Measurements from ENCODE around the gene EGR4.

The EGR4 gene

GRCh38 chr2:73293534-73294171 is at the start of gene EGR4:
EGR4 (minus strand) TSS chr2:73293548; CDS start chr2:73293317, 231 bp downstream.
- DNase-seq, result peak in 1 of 2 donors; percentile 37

- DNase-seq, result no peak
Observed at GRCh38 chr2:73341039-73341438, 47.7 kb upstream of the EGR4 start.

GRCh38 chr2:73339201-73339600 is 45.9 kb upstream of the EGR4 start:
- DNase-seq, result no peak

DNA sequence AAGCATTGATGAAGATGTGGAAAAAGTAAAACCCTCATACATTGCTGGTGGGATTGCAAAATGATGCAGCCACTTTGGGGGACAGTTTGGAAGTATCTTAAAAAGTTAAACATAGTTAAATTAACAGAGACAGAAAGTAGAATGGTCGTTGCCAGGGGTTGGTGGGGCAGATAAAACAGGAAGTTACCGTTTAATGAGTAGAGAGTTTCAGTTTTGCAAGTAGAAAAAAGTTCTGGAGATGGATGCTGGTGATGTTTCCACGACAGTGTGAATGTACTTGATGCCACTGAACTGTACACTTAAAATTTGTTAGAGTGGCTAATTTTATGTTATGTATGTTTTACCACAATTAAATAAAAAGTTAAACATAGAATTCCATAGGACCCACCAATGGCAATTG is 44.5 kb upstream of the EGR4 start:
- DNase-seq, result no peak

DNA sequence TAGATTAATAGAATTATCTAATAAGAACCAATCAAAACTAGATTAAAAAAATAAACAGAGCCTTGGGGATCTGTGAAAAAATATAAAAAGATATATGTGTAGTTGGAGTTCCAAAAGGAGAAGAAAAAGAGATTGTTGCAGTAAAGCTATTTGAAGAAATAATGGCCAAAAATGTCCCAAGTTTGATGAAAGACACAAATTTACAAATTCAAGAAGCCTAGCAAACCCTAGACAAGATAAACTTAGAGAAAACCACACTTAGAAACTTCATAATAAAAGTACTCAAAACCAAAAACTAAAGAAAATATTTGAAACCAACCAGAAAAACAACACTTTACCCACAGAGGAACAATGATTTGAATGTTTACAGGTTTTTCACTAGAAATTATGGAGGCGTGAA is 41.3 kb upstream of the EGR4 start:
- no peak for DNase-seq

- no peak for DNase-seq
Observed at GRCh38 chr2:73334045-73334444, 40.7 kb upstream of the EGR4 start.

DNA sequence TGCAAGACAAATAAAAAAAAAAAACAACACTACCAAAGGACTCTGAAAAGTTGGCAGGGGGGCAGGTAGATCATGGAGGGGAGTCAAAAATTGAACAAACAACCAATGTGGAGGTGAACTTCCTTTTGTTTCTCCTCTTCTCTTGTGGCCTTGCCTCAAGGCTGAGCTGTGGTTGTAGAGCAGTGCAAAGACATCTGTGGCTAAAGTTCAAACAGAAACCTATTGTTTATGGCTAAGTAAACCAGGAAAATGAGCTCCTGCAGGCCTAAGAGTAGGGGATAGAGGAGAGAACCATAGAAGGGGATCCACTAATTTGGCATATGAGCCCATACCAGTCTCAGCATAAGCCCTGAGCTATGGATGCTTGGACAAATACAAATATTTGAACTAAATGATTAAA is 40.2 kb upstream of the EGR4 start:
- DNase-seq, result no peak

- DNase-seq, result no peak
Observed at GRCh38 chr2:73324126-73324725, 30.9 kb upstream of the EGR4 start.

- DNase-seq, result no peak
Observed at GRCh38 chr2:73323551-73323950, 30.2 kb upstream of the EGR4 start.

- DNase-seq, result no peak
Observed at GRCh38 chr2:73314441-73314840, 21.1 kb upstream of the EGR4 start.

- no peak for DNase-seq
Observed at GRCh38 chr2:73307720-73308119, 14.4 kb upstream of the EGR4 start.

- DNase-seq, result no peak
Observed at GRCh38 chr2:73301636-73302035, 8.3 kb upstream of the EGR4 start.

- DNase-seq, result no peak
Observed at GRCh38 chr2:73300926-73301325, 7.6 kb upstream of the EGR4 start.

- no peak for DNase-seq
Observed at GRCh38 chr2:73297586-73297985, 4.2 kb upstream of the EGR4 start.

DNA sequence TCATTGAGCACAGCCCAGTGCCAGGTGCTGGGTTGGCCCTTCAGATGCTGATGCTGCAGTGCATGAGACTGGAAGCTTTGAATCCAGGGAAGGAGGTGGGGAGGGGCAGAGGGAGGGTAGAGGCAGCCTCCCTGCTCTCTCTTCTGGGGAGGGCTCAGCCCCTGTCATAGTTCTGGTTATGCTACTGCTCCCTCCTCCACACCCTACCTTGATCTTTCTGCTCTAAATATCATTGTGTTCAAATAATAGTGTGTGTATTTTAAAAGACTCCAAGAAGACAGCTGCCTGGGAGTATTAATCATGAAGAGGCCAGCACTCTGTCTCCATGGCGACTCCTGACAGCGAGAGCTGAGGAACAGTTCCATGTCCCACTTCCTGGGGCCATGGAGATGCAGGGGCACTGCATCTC is 3.8 kb upstream of the EGR4 start:
- peak in 1 of 2 donors; percentile 8 for DNase-seq

DNA sequence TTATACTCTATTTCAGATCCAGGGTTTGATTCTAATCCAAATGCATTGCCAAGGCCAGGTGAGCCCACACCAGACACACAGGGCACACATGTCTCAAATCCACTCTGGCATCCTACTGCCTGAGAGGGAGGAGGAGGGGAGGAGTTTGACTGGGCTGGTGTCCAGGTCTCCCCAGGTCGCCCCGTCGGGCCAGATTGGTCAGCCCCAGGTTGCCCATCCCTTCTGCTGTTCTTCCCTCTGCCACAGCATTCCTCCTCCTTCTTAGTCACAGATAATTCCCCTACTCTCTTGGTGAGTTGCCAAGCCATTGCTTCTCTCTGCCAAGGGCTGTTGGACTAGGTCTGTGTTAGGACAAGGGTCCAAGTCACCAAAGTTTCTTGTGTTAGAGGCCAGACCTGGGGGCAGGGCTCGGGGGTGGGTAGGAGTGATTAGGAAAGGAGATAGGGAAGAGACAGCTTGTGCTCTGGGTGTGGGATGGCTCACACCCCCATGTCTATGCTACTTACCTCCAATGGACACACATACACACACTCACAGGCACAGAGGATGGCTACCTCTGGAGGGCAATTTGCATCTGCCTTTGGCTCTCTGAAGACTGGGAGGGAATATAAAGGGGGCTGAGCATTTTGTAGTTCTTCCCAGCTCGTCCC is 2.5 kb upstream of the EGR4 start:
- no peak for DNase-seq

- no peak for DNase-seq
Observed at GRCh38 chr2:73294239-73294638, 891 bp upstream of the EGR4 start.

DNA sequence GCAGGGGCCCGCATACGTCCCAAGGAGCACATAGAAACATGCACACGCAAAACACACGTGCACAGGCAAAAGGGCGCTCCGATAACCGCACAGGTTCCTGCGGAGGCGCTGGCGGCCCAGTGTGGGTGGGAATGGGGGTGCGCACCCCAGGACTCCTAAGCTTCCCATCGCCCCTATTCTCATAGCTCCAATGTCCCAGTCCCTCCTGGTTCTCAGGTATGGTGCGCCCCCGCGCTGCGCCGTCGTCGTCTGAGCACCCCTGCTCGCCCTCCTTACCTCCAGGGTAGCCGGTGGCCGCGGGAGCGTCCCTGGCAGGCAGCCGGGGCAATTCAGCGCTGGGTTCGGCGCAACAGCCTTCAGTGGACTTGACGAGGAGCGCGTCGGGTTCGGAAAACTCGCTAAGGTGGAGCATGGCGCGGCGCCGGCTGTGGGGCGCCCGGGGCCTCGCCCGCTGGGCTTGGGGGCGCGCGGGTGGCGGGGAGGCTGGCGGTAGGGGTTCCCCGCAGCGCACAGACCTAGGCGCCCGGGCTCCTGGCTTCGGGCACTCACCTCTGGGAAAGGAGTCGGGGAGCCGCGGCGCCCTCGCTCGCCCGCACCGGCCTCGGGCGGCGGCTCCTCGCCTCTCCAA is 328 bp downstream of the EGR4 start:
- DNase-seq, result no peak

DNA sequence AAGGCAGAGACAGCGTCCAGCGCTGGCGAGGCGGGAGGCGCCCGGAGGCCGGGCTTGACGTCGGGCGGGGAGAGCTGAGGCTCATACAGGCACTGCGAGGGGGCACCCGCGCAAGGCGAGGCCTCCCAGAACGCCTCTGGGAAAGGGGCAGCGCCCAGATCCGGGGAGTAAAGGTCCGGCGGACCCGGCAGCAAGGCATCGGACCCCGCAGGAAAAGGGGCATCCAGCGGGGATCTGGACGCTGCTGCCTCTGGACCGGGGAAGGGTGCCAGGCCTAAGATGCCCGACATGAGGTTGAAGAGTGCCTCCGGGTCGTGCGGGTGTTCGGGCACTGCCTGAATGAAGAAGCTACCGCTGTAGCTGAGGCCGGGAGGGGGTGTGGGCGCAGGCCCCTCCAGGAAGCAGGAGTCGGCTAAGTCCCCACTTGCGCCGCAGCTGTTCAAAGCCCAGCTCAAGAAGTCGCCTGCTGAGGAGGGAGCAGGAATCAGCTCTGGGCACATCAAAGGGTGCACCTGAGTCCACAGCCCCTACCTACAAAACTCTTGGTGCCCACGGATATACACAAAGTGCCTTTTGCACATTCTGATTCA is 937 bp downstream of the EGR4 start:
- no peak for DNase-seq

GRCh38 chr2:73291461-73292315 is 1.7 kb downstream of the EGR4 start:
- DNase-seq, result no peak

DNA sequence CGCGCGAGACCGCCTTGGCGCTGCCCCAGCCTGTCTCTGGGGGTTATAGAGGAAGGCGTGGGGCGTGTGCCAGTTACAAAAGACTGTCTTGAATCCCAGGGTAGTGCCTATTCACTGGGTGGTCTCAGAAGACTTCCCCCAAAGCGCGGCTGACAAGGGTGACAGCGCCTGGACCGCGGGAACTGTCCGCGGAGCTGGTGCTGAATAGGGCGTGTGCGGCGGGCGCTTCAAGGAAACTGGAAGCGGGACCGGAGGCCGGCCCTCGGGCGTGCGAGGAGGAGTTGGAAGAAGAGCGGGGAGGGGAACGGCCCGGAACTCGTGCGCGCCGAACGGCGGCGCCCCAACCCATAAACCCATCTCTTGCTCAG is 2.3 kb downstream of the EGR4 start:
- no peak for DNase-seq

GRCh38 chr2:73290049-73290839 is 3.1 kb downstream of the EGR4 start:
- DNase-seq, result peak in 1 of 2 donors; percentile 34

All from hippocampal formation (tissue), 2 donors.